DND-41 (cell line): ENCODE results near the gene SYNE1.

Source experiments
- CTCF ChIP-seq: IDR thresholded peaks from 2 replicates; pipeline ENCODE4 v1.5.1; 2012; ENCODE audit warnings: borderline replicate concordance, low read length, moderate library complexity, mild to moderate bottlenecking; ENCODE audit not compliant: poor library complexity, severe bottlenecking; ENCODE audit errors: extremely low read depth
- EZH2 ChIP-seq: IDR thresholded peaks from 3 replicates; pipeline ENCODE4 v1.6.1; 2012; ENCODE audit warnings: borderline replicate concordance, low read depth, mild to moderate bottlenecking, moderate library complexity, low read length, inconsistent platforms; ENCODE audit not compliant: severe bottlenecking

GRCh38 chr6:152298848-152299735, 338.1 kb downstream of the SYNE1 start:
- no peak for TF ChIP-seq CTCF
- no peak for TF ChIP-seq EZH2
